ENCODE data around the gene MCEE.

Gene MCEE

GRCh38 chr2:71082402-71083252, 47.4 kb downstream of the MCEE start:
- peak; percentile 68 for DNase-seq

DNA sequence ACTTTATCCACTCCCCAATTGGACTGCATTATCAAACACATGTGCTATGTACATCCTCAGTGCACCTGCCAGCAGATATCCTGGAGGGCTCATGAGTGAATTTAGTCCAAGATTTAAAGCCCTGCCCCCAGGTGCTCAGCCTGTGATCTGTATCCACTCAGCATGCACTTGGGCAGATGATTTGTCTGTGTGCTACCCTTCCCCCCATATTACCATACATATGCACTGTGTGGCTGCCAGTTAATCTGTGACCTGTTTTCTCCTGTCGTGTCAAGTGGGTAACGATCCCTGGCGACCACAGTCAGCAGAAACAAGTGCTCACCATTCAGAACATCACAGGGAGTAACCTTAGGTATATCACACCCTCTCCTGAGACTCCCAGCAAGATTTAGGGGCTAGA, 51.4 kb downstream of the MCEE start:
- ATAC-seq (no peak), DNase-seq (no peak)

More at GRCh38 chr2:71082402-71083252, 47.4 kb downstream of the MCEE start:
- peak; percentile 89 for ATAC-seq

DNA sequence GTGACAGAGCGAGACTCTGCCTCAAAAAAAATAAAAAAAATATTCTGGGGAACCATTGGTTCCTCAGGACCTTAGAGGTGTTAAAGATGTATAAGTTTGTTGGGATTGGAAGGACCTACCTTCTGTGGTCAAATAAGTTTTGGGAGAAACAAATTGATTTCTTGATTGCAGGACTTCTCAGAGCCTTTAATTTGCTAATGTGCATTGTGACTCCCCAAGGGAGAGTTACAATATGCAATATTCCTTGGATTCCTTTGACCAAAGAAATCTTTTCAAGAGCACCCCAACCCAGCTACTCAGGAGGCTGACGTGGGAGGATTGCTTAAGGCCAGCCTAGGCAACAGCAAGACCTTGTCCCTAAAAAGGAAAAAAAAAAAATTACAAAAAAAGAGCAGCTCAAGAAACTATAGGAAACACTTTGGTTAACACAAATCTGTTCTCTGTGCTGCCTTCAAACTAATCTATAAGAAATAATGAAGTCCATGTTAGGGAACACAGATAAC, 55.1 kb downstream of the MCEE start:
- DNase-seq (no peak), ATAC-seq (no peak)

GRCh38 chr2:71073475-71073874, 56.6 kb downstream of the MCEE start:
- DNase-seq (no peak), ATAC-seq (no peak)

GRCh38 chr2:71072492-71072891, 57.5 kb downstream of the MCEE start:
- ATAC-seq: no peak
- no peak for DNase-seq

GRCh38 chr2:71071681-71072398, 58.2 kb downstream of the MCEE start:
- DNase-seq: peak; percentile 63
- peak; percentile 20 for ATAC-seq

DNA sequence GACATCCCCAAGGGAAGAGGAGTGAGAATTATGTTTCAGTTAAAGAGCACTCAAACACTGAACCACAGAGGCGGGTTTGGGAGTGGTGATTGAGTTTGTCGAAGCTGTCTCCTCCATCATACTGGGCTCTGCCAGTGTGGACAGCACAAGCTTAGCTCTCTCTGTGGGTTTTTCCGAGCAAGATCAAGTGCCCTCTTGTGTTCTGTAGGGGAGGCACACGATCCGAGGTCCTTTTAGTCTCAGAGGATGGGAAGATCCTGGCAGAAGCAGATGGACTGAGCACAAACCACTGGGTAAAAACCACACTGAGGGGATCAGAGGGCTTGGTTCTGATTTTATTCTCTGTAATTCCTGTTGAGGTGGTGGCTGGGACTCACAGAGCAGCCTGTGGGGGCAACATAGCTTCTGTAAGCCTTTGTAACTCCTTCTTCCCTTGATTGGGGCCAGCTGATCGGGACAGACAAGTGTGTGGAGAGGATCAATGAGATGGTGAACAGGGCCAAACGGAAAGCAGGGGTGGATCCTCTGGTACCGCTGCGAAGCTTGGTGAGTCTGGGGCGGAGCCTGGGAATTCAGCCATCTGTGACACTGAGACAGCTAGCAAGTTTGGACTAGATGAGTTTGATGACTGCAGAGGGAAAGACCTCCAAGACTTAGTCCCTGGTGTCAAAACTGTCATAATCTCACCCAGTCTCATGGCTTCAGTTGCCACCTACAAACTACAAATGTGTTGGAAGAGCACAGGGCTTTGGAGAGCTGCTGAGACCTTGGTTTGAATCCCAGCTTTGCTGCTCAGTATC, 59.5 kb downstream of the MCEE start:
- ATAC-seq (no peak), DNase-seq (no peak)

DNA sequence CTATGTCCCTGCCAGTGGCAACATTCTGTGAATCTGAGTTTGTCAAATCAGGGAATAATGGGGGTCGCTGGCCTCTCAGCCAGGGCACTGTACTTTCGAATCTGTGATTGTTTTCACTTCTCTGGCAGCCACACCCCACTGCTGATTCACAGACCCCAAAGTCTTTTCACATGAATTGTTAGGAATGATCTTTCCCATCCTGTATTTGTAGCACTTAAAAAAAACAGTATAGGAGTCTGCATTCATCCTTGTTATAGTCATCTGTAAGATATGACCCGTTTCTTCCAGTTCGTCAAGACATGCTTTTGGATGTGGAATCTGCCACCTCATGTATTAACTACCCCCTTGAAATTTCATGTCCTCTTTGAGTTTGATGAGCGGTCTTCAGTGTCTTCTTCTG, 60.7 kb downstream of the MCEE start:
- DNase-seq: no peak
- no peak for ATAC-seq

DNA sequence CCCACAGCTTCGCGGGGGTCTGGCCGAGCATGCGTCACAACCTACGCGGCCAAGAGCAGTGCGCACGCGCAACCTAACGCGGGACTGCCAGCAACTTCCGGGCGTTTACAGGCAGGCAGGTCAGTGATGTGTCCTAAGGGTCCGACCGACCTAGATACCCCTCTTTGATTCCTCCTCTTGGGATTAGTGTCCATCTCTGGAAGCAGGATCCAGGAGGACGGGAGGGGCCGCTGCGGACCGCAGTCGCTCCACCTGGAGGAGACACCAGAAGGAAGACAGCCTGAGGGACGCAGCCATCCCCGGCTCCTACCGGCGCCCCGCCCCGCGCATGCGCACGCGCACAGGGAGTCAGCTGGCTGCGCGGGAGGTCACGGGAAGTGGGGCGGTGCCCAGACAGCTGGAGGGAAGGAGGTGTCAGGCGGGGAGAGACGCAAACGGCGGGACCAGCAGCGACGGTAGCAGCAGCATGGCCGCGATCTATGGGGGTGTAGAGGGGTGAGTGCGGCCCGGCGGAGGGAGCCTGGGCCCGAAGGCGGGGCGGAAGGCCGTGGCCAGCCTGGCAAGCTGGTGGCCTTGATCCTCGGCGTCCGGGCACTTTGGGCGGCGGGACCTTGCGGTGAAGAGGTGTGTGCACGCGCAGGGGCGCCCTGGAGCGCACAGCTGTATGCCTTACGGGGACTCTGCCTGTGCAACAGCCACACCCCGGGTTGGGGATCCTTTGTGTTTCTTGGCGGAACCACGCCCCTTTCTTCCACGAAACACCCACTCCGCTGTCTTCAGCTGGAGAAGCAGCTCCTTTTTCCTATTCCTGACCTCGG, 61.6 kb downstream of the MCEE start, which contains the start of gene NAGK:
Gene NAGK (plus strand): TSS at position 431 of the 818 bp plus-strand sequence. CDS start 36 bp downstream, at position 467.
- DNase-seq (peak; percentile 97), ATAC-seq (peak; percentile 85)

- DNase-seq (peak; percentile 31), ATAC-seq (peak; percentile 3)
These were observed 62.3 kb downstream of the MCEE start for GRCh38 chr2:71067567-71068217.

GRCh38 chr2:71066856-71067255, 63.2 kb downstream of the MCEE start:
- ATAC-seq (no peak), DNase-seq (no peak)

- no peak for ATAC-seq
- DNase-seq: no peak
These were observed 65.0 kb downstream of the MCEE start for GRCh38 chr2:71064754-71065621.

DNA sequence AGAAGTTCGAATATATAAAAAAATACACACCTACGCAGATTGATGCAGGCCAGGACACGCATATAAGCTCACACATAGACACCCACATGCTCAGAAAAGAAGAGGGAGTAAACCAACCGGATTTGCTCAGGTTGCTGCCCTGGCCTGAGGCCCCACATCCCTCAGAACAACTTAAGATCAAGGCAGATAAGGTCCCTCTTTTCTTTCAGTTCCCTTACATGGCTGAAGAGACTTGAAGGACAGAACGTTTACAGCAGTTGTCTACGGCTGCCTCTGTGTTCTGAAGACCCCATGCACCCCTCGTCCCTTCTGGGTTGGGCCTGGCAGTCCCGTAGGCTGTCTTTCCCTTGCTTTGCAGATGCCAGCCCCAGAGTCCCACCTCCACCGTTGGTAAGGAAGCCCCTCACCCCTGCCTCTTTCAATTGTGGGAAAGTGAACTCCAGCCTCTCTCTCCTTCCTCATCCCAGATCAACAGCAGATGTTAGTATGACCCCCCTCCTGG, 65.9 kb downstream of the MCEE start:
- ATAC-seq (no peak), DNase-seq (no peak)

DNA sequence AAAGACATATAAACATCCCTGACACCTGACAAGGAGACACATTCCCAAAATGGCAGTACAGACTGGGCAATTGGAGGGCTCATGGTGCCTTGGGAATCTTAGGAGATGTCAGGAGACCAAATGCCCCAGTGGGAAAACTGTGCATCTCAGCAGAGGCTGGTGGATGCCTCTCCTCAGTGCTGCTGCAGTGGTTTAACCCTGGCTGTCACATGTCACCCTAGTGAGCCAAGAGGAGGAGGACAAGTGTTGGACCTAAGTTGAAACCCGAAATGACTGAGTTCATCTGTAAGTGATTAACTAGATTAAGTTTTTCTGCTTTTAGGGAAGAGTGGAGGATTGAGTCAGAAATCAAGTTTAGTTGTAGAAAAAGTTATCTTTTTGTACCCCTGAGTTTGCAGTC, 66.8 kb downstream of the MCEE start:
- DNase-seq (no peak), ATAC-seq (no peak)

- DNase-seq (no peak), ATAC-seq (no peak)
These were observed 69.2 kb downstream of the MCEE start for GRCh38 chr2:71060871-71061270.

DNA sequence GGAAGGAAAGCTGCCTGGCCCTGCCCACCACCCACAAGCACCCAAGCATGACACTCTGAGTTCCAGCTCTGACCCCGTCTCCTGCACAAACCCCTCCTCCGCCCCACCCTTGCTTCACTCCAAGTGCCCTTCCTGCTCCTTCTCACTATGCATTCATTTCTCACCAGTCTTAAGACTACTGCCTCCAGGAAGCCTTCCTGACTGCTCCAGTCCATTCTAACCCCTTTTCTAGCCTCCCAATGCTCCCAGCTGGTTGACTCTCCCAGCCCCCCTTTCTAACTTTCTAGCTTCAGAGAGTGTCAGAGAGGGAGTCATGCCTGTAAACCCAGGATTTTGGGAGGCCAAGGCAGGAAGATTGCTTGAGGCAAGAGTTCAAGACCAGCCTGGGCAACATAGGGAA, 69.8 kb downstream of the MCEE start:
- ATAC-seq (no peak), DNase-seq (no peak)
